Lung (tissue), 12 donors: ENCODE measurements around the gene F2. TPM values are rescaled to one million over a fixed set of nuclear protein-coding genes. Genes with fewer than 3 reads are reported as not detected.
"Not testable (repeated sequence)": the region's sequence is repeated elsewhere in the genome, so short reads cannot be mapped to it uniquely, and the experiment has no call there.

Experiments used
- ATAC-seq: fragments of 200-7000 bp; cut with Tn5 transposase; one replicate; pipeline ENCODE4 v1.9.1; 2020; ENCODE audit warnings: moderate number of reproducible peaks; ENCODE audit not compliant: insufficient read depth, low FRiP score
- DNase-seq, 3 donors: peaks; one replicate each; pipeline ENCODE4 v3.0.0-alpha.2; 2013 to 2017
- H3K27ac ChIP-seq, 2 donors: one replicate each; pipeline ENCODE4 v1.5.1; 2013; ENCODE audit warnings: mild to moderate bottlenecking in 2 of 2, moderate library complexity in 2 of 2, control low read depth in 1 of 2, inconsistent platforms in 1 of 2, low read depth in 1 of 2, low read length in 1 of 2
- H3K27me3 ChIP-seq, 3 donors: one replicate each; pipeline ENCODE4 v1.5.1; 2013; ENCODE audit warnings: low read length in 2 of 3; ENCODE audit not compliant: control insufficient read depth in 3 of 3, insufficient read depth in 3 of 3
- H3K36me3 ChIP-seq, 4 donors: one replicate each; pipeline ENCODE4 v1.5.1; 2013; ENCODE audit warnings: low read length in 4 of 4, mild to moderate bottlenecking in 1 of 4, moderate library complexity in 1 of 4; ENCODE audit not compliant: control insufficient read depth in 4 of 4, insufficient read depth in 4 of 4
- H3K4me1 ChIP-seq, 5 donors: one replicate each; pipeline ENCODE4 v1.5.1; 2013; ENCODE audit warnings: low read length in 5 of 5, mild to moderate bottlenecking in 2 of 5, moderate library complexity in 1 of 5; ENCODE audit not compliant: control insufficient read depth in 5 of 5, insufficient read depth in 5 of 5
- H3K4me3 ChIP-seq: one replicate; pipeline ENCODE4 v1.5.1; 2013; ENCODE audit warnings: mild to moderate bottlenecking, control low read depth, moderate library complexity
- H3K9ac ChIP-seq, 2 donors: one replicate each; pipeline ENCODE4 v1.5.1; 2013; ENCODE audit warnings: low read length in 2 of 2, control low read depth in 1 of 2; ENCODE audit not compliant: insufficient read depth in 1 of 2
- H3K9me3 ChIP-seq, 4 donors: one replicate each; pipeline ENCODE4 v1.5.1; 2013; ENCODE audit warnings: low read length in 3 of 4, mild to moderate bottlenecking in 1 of 4, moderate library complexity in 1 of 4; ENCODE audit not compliant: control insufficient read depth in 4 of 4, insufficient read depth in 3 of 4
- CTCF ChIP-seq: IDR thresholded peaks from 2 replicates; pipeline ENCODE4 v1.5.1; 2012; ENCODE audit warnings: mild to moderate bottlenecking; ENCODE audit errors: control extremely low read depth, extremely low read depth
- WGBS, 2 donors: extraction: QIAGEN DNeasy Blood & Tissue Kit; methylation state at CpG; one replicate each; pipeline ENCODE4 v1.1.7; 2013; 5-methylcytosine and 5-hydroxymethylcytosine counted together
- polyA plus RNA-seq, 2 donors: library from polyadenylated mRNA; stranded (reverse); fragments of 200-250 nt; gene quantifications; one replicate each; pipeline ENCODE4 v1.2.1, GENCODE V29; 2013
- total RNA-seq, 2 donors: library from RNA; depleted of rRNA in 1 of 2; stranded (reverse); fragments of >200 nt in 1 of 2; gene quantifications; one replicate each; pipeline ENCODE4 v1.2.1, GENCODE V29; 2014 to 2021
- donor health status: control.
- donor health status: control.
- donor health status: Bipolar disorder and iron deficiency.
- donor health status: healthy.
- donor health status: DM: yes; HTN: yes; CAD: no.

F2 gene
- total and polyA plus RNA-seq, 4 donors = 0.01 to 0.40 (median 0.26) TPM; not detected in 1

GRCh38 chr11:46710821-46711269 lies 8.2 kb upstream of the F2 start:
- Histone ChIP-seq H3K4me1 (no peaks in the 10 kb centered on the region), H3K9me3 (no peaks in the 10 kb centered on the region), H3K4me3 (no peak overlapping the region), H3K27me3 (no peaks in the 10 kb centered on the region), H3K27ac (peak overlapping the region; percentile 43 to 91), H3K36me3 (peaks cover 2 to 9% (median 3%) of the 10 kb centered on the region in 4 donors), H3K9ac (no peak overlapping the region)
- DNase-seq = peak in 1 of 3 donors; percentile 7
- 76 to 88% methylated on average over 10 of the region's 10 CpGs for WGBS, 2 donors
- TF ChIP-seq CTCF = no peak
- ATAC-seq = peak; percentile 58

- WGBS, 2 donors = 83 to 92% methylated on average over 5 of the region's 5 CpGs
- peaks cover 0 to 6% (median 2%) of the 10 kb centered on the region in 4 donors for H3K36me3 ChIP-seq
- H3K4me3 ChIP-seq = no peak overlapping the region
- no peaks in the 10 kb centered on the region for H3K4me1 ChIP-seq
- H3K9ac ChIP-seq = no peak overlapping the region
- H3K9me3 ChIP-seq = no peaks in the 10 kb centered on the region
- H3K27ac ChIP-seq = peak overlapping the region; percentile 43 to 91
- TF ChIP-seq CTCF = no peak
- DNase-seq (no peak), ATAC-seq (no peak)
- no peaks in the 10 kb centered on the region for H3K27me3 ChIP-seq
Observed at GRCh38 chr11:46711303-46711702, 7.7 kb upstream of the F2 start.

- TF ChIP-seq CTCF = no peak
- H3K27me3 ChIP-seq = no peaks in the 10 kb centered on the region
- WGBS, 2 donors = 93 to 94% methylated on average over 7 of the region's 7 CpGs
- H3K4me1 ChIP-seq = peaks cover 0 to under 1% (median 0%) of the 10 kb centered on the region in 5 donors
- H3K4me3 ChIP-seq = no peak overlapping the region
- no peak overlapping the region for H3K27ac ChIP-seq
- H3K9me3 ChIP-seq = no peaks in the 10 kb centered on the region
- DNase-seq (no peak), ATAC-seq (no peak)
- H3K36me3 ChIP-seq = no peaks in the 10 kb centered on the region
- H3K9ac ChIP-seq = no peak overlapping the region
Observed at GRCh38 chr11:46712874-46713576, 6.0 kb upstream of the F2 start.

- not testable (repeated sequence) for ATAC-seq, H3K27ac ChIP-seq, H3K4me3 ChIP-seq, H3K9ac ChIP-seq, H3K4me1 ChIP-seq, H3K36me3 ChIP-seq, H3K9me3 ChIP-seq, H3K27me3 ChIP-seq, DNase-seq
- WGBS, 2 donors = 94 to 98% methylated on average over 2 of the region's 2 CpGs
Observed at GRCh38 chr11:46717825-46718154, 1.2 kb upstream of the F2 start.
